HepG2 (cell line): ENCODE results near the gene CADM3.

Source experiments
- ARHGAP35 ChIP-seq: sonication (generic); formaldehyde crosslinking; IDR thresholded peaks from 2 replicates; pipeline ENCODE4 v1.9.0; 2022; ENCODE audit warnings: mild to moderate bottlenecking, inconsistent platforms, moderate library complexity, missing genetic modification reagents, borderline replicate concordance
- CBX1 ChIP-seq: IDR thresholded peaks from one replicate; pipeline ENCODE4 v1.6.1; 2016; ENCODE audit warnings: antibody characterized with exemption, low read depth
- CEBPB ChIP-seq: IDR thresholded peaks from 2 replicates; pipeline ENCODE4 v1.6.1; 2011; ENCODE audit warnings: low read depth, low read length, improper control_type of control experiment, borderline replicate concordance
- ELF1 ChIP-seq: sonication (generic); formaldehyde crosslinking; IDR thresholded peaks from 2 replicates; pipeline ENCODE4 v1.4.0; 2020; ENCODE audit warnings: missing genetic modification reagents
- IKZF1 ChIP-seq: fragments of 450-650 bp; IDR thresholded peaks from 2 replicates; pipeline ENCODE4 v1.7.1; 2016
- IRF2 ChIP-seq: IDR thresholded peaks from 2 replicates; pipeline ENCODE4 v1.6.1; 2018; ENCODE audit warnings: missing genetic modification reagents, missing compliant biosample characterization
- KLF16 ChIP-seq, 2 experiments: sonication (generic) in 1 of 2; formaldehyde crosslinking in 1 of 2; IDR thresholded peaks; 2 replicates each; pipeline versions ENCODE4 v1.6.1 to v1.8.0; 2016 to 2023; ENCODE audit warnings: missing genetic modification reagents in 2 of 2, missing compliant biosample characterization in 1 of 2
- PAF1 ChIP-seq: IDR thresholded peaks from 2 replicates; pipeline ENCODE4 v1.6.1; 2016; ENCODE audit warnings: missing genetic modification reagents, missing compliant biosample characterization
- STAG1 ChIP-seq: sonication (generic); formaldehyde crosslinking; IDR thresholded peaks from 2 replicates; pipeline ENCODE4 v1.4.0; 2020; ENCODE audit warnings: missing genetic modification reagents
- TCF7 ChIP-seq: sonication (generic); IDR thresholded peaks from 2 replicates; pipeline ENCODE4 v1.6.1; 2016; ENCODE audit warnings: antibody characterized with exemption, low read depth
- USF2 ChIP-seq, 2 experiments: sonication (generic) in 1 of 2; formaldehyde crosslinking in 1 of 2; IDR thresholded peaks; 2 replicates each; pipeline versions ENCODE4 v1.5.1 to v1.6.1; 2011 to 2020; ENCODE audit warnings: borderline replicate concordance in 1 of 2, low read depth in 1 of 2, low read length in 1 of 2, mild to moderate bottlenecking in 1 of 2, missing genetic modification reagents in 1 of 2, moderate library complexity in 1 of 2
- ZFP62 ChIP-seq: sonication (generic); formaldehyde crosslinking; IDR thresholded peaks from 2 replicates; pipeline ENCODE4 v1.4.0; 2020; ENCODE audit warnings: missing genetic modification reagents
- ZNF777 ChIP-seq: sonication (generic); formaldehyde crosslinking; IDR thresholded peaks from 2 replicates; pipeline ENCODE4 v1.4.0; 2020; ENCODE audit warnings: missing genetic modification reagents

- no peak for TF ChIP-seq ARHGAP35
- TF ChIP-seq ZNF777, result no peak
- no peak for TF ChIP-seq IKZF1
- TF ChIP-seq STAG1 (CRISPR knock-in tag), result no peak
- no peak for TF ChIP-seq USF2 (IDR thresholded peaks at IDR 0.05; ENCODE audit: low read depth, low read length)
- no peak for TF ChIP-seq USF2 (CRISPR knock-in tag; IDR thresholded peaks at IDR 0.05; ENCODE audit: borderline replicate concordance)
- TF ChIP-seq ELF1 (CRISPR knock-in tag), result no peak
- TF ChIP-seq PAF1 (CRISPR knock-in tag), result no peak
- no peak for TF ChIP-seq ZFP62 (CRISPR knock-in tag)
- TF ChIP-seq CEBPB, result no peak
- no peak for TF ChIP-seq IRF2 (CRISPR knock-in tag)
- TF ChIP-seq CBX1, result no peak
- TF ChIP-seq TCF7, result no peak
- TF ChIP-seq KLF16 (CRISPR knock-in tag; IDR thresholded peaks at IDR 0.05), result no peak
Observed at GRCh38 chr1:159175571-159175970, 4.2 kb downstream of the CADM3 start.
